H1 (cell line): ENCODE data around the gene ST14.
"Not testable (repeated sequence)": the region's sequence is repeated elsewhere in the genome, so short reads cannot be mapped to it uniquely, and the experiment has no call there.

Experiments
- EZH2 ChIP-seq: fragments of 200-600 bp; sonication (generic); IDR thresholded peaks from 2 replicates; pipeline ENCODE4 v1.7.1; 2012; ENCODE audit warnings: low read depth, mild to moderate bottlenecking, moderate library complexity, low read length, inconsistent platforms; ENCODE audit not compliant: severe bottlenecking
- POLR2A ChIP-seq, 2 experiments: IDR thresholded peaks; 1 replicate in 1 of 2; 2 replicates in 1 of 2; pipeline ENCODE4 v1.6.1; 2011; ENCODE audit warnings: low read depth in 2 of 2, low read length in 2 of 2, mild to moderate bottlenecking in 2 of 2; ENCODE audit errors: control extremely low read depth in 1 of 2
- SIN3A ChIP-seq, 2 experiments: IDR thresholded peaks in 1 of 2; conservative IDR thresholded peaks in 1 of 2; 2 replicates each; pipeline ENCODE4 v1.6.1; 2011 to 2012; ENCODE audit warnings: low read length in 2 of 2, improper control_type of control experiment in 1 of 2, low read depth in 1 of 2, mild to moderate bottlenecking in 1 of 2
- TF ChIP-seq, protein P1 (sequence below): IDR thresholded peaks from 2 replicates; pipeline ENCODE4 v1.6.1; 2012; ENCODE audit warnings: inconsistent platforms
- TF ChIP-seq, protein P2 (sequence below): IDR thresholded peaks from 2 replicates; pipeline ENCODE4 v1.6.1; 2012; ENCODE audit warnings: inconsistent platforms

- TF ChIP-seq, protein P1, sequence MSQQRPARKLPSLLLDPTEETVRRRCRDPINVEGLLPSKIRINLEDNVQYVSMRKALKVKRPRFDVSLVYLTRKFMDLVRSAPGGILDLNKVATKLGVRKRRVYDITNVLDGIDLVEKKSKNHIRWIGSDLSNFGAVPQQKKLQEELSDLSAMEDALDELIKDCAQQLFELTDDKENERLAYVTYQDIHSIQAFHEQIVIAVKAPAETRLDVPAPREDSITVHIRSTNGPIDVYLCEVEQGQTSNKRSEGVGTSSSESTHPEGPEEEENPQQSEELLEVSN = not testable (repeated sequence)
- not testable (repeated sequence) for TF ChIP-seq EZH2; POLR2A (IDR thresholded peaks at IDR 0.05; ENCODE audit: control extremely low read depth in 1 of 2, low read depth in 2 of 2, low read length in 2 of 2); SIN3A (conservative IDR thresholded peaks at IDR 0.05 in 1 of 2, IDR thresholded peaks at IDR 0.05 in 1 of 2; ENCODE audit: low read depth in 1 of 2, low read length in 2 of 2)
- TF ChIP-seq, protein P2, sequence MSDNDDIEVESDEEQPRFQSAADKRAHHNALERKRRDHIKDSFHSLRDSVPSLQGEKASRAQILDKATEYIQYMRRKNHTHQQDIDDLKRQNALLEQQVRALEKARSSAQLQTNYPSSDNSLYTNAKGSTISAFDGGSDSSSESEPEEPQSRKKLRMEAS = not testable (repeated sequence)
Measured at GRCh38 chr11:130249929-130250328, 90.3 kb downstream of the ST14 start.
